Activated CD8-positive, alpha-beta memory T cell treated with anti-CD3 and anti-CD28 coated beads for 1 hour (primary cell): ENCODE data around the gene DDX47.

Experiments
- DNase-seq, 2 donors: peaks; one replicate each; pipeline ENCODE4 v3.0.0-alpha.2; 2020; ENCODE audit warnings: low read depth in 1 of 2; ENCODE audit errors: extremely low read depth in 1 of 2

DDX47 gene

GRCh38 chr12:12813120-12814101 is at the start of gene DDX47:
TSS of gene DDX47 (plus strand) at chr12:12813346. CDS start at chr12:12813368, 22 bp downstream.
- peak; percentile 94 to 97 for DNase-seq

GRCh38 chr12:12764824-12765223 is 48.3 kb upstream of the DDX47 start:
- no peak for DNase-seq

GRCh38 chr12:12770262-12770661 is 42.9 kb upstream of the DDX47 start:
- DNase-seq: no peak

- no peak for DNase-seq
These were observed 38.4 kb upstream of the DDX47 start for GRCh38 chr12:12774791-12775190.

GRCh38 chr12:12776261-12776660 is 36.9 kb upstream of the DDX47 start:
- no peak for DNase-seq

- no peak for DNase-seq
These were observed 36.1 kb upstream of the DDX47 start for GRCh38 chr12:12777092-12777491.

- DNase-seq: no peak
These were observed 34.1 kb upstream of the DDX47 start for GRCh38 chr12:12779007-12779406.

GRCh38 chr12:12779529-12779928 is 33.6 kb upstream of the DDX47 start:
- DNase-seq: no peak

- no peak for DNase-seq
These were observed 29.0 kb upstream of the DDX47 start for GRCh38 chr12:12784116-12784515.

- no peak for DNase-seq
These were observed 28.0 kb upstream of the DDX47 start, which contains the start of gene APOLD1 for GRCh38 chr12:12784911-12785814. TSS of gene APOLD1 (plus strand) at chr12:12785659. CDS start at chr12:12785692, 33 bp downstream.

- no peak for DNase-seq
These were observed 26.8 kb upstream of the DDX47 start for GRCh38 chr12:12786351-12786705.

GRCh38 chr12:12786706-12787601 is 26.2 kb upstream of the DDX47 start:
- DNase-seq: peak; percentile 10 to 52

GRCh38 chr12:12788131-12788530 is 25.0 kb upstream of the DDX47 start:
- DNase-seq: no peak

GRCh38 chr12:12788675-12789368 is 24.3 kb upstream of the DDX47 start:
- peak; percentile 22 to 29 for DNase-seq

GRCh38 chr12:12790956-12791355 is 22.2 kb upstream of the DDX47 start:
- DNase-seq: no peak

GRCh38 chr12:12791756-12792369 is 21.3 kb upstream of the DDX47 start:
- no peak for DNase-seq

GRCh38 chr12:12792421-12792820 is 20.7 kb upstream of the DDX47 start:
- no peak for DNase-seq

- DNase-seq: no peak
These were observed 18.5 kb upstream of the DDX47 start for GRCh38 chr12:12794686-12795085.

- DNase-seq: no peak
These were observed 17.0 kb upstream of the DDX47 start for GRCh38 chr12:12796171-12796570.
